GM18505 (cell line): ENCODE data around the gene FHDC1.

ENCODE experiments used
- ATAC-seq: cut with Tn5 transposase; IDR thresholded peaks from one replicate; pipeline ENCODE4 v1.9.1; 2021; ENCODE audit not compliant: unreplicated experiment
- POLR2A ChIP-seq: IDR thresholded peaks from 4 replicates; pipeline ENCODE4 v1.6.1; 2011; ENCODE audit warnings: borderline replicate concordance; ENCODE audit not compliant: insufficient read depth, insufficient read length; ENCODE audit errors: extremely low read depth

FHDC1 gene

DNA sequence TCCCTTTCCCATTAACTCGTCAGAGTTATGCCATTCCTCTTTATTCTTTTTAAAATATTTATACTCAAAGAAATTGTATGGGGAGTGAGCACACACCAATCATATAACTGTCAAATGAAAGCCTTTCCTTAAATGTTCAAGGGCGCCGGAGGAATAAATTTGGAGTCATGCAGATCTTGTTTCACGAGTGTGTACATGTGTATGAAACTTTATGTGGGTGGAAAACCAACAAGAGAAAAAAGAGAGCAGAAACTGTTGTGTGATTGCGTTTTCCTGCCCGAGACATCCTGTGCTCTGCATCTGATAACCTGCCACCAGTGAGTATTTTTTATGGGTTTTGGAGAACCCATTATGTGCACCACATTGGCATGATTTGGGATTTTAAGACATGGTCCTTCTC is 88.3 kb downstream of the FHDC1 start:
- TF ChIP-seq POLR2A, result no peak
- no peak for ATAC-seq

DNA sequence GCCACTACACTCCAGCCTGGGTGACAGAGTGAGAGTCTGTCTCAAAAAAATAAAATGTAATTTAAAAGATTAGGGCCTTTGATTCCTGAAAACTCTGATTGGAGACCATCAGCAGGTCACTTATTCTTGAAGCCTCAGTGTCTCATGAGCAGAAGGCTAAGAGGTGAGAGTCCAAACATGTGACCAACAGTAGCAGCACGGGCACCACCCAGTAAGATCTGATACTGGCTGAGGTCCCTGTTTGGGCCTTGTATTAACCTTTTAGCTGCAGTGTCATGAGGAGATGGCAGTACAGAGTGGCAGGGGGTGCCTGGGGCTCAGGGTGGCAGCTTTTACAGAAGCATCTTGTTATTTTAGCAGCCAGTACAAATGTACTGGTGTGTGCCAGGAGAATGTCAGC is 89.3 kb downstream of the FHDC1 start:
- no peak for ATAC-seq
- TF ChIP-seq POLR2A, result no peak

DNA sequence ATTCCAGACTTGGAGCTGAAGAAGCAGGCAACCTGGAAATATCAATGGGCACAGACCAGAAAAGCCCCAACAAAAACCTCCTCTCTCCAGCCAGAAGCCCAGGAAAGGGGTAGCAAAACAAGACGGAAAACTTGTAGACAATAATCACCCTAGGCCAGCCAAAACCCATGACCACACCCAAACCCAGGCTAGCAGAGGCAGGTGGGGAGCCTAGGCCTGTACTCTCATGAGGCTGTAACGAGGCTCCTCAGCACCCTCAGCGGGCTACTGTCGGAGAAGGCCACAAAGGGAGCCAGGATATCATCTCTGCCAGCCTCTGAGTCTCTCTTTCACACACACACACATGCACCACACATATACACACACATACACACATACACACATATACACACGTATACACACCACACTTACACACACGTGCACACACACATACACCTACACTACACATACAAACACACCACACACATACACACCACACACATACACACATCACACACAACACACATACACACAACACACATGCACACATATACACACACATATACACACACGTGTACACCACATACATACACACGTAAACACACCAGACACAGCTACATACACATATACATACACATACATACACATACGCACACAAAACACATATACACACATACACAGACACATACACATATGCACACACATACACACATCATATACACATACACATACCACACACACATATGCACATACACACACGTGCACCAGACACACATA is 90.6 kb downstream of the FHDC1 start:
- no peak for ATAC-seq
- no peak for TF ChIP-seq POLR2A

DNA sequence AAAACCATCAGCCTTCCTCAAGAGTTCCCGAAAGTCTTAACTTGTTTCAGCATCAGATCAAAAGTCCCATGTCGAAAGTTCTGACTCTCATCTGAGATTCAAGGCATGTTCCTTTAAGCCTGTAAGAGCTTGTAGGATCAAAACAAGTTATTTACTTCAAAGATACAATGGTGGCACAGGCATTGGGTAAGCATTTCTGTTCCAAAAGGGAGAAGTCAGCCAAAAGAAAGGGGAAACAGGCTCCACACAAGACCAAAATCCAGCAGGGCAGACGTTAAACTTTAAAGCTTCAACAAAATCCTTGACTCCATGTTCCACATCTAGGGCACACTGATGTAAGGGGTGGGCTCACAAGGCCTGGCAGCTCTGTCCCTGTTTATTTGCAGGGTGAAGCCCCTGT is 91.7 kb downstream of the FHDC1 start:
- ATAC-seq, result no peak
- no peak for TF ChIP-seq POLR2A

DNA sequence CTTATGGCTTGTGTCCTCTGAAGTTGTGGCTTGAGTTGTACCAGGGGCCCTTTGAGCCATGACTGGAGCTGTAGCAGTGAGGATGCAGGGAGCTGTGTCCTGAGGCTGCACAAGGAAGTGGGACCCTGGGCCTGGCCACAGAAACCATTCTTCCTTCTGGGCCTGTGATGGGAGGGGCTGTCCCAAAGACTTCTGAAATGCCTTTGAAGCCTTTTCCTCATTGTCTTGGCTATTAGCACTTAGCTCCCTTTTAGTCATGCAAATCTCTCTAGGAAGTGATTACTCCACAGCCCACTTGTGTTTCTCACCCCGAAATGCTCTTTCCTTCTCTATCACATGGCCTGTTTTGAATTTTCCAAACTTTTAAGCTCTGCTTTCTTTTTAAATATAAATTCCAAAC is 92.4 kb downstream of the FHDC1 start:
- no peak for ATAC-seq
- TF ChIP-seq POLR2A, result no peak
